Brain microvascular endothelial cell (primary cell): ENCODE results near the gene SH3BGRL3.
A peak's percentile ranks its signal among the peaks of the same experiment; 100 is the strongest.
"Not testable (repeated sequence)": the region's sequence is repeated elsewhere in the genome, so short reads cannot be mapped to it uniquely, and the experiment has no call there.

Source experiments
- DNase-seq: peaks from one replicate; pipeline ENCODE4 v3.0.0-alpha.2; 2020
- H3K27ac ChIP-seq: fragments of 250-450 bp; sonication (Bioruptor Pico); 2 replicates; pipeline ENCODE4 v1.5.1; 2020; ENCODE audit warnings: mild to moderate bottlenecking, moderate library complexity
- H3K27me3 ChIP-seq: fragments of 250-450 bp; sonication (Bioruptor Pico); replicated peaks from 2 replicates; pipeline ENCODE4 v1.5.1; 2020; ENCODE audit warnings: mild to moderate bottlenecking
- H3K36me3 ChIP-seq: fragments of 250-450 bp; sonication (Bioruptor Pico); replicated peaks from 2 replicates; pipeline ENCODE4 v1.5.1; 2020; ENCODE audit warnings: mild to moderate bottlenecking
- H3K4me3 ChIP-seq: 2 replicates; pipeline ENCODE4 v1.5.1; 2011; ENCODE audit warnings: low read depth, mild to moderate bottlenecking, control low read depth, low read length, moderate library complexity
- in situ Hi-C: cut with HindIII; loops from 2 replicates; pipeline ENCODE4 v1.10.0; 2017; ENCODE audit warnings: low sequenced_read_pairs, low pct_ligation_motif_present
- TF ChIP-seq, protein P1 (sequence below): IDR thresholded peaks from 2 replicates; pipeline ENCODE4 v1.5.1; 2011; ENCODE audit warnings: low read depth, mild to moderate bottlenecking, moderate library complexity, low read length, control low read depth, inconsistent platforms; ENCODE audit errors: missing control alignments

The SH3BGRL3 gene

GRCh38 chr1:26305667-26306289, 25.9 kb downstream of the SH3BGRL3 start:
- Histone ChIP-seq H3K4me3 (peak overlapping the region; percentile 92), H3K27ac (peak overlapping the region; percentile 57), H3K36me3 (no peaks in the 10 kb centered on the region), H3K27me3 (no peaks in the 10 kb centered on the region)
- DNase-seq: no peak
- TF ChIP-seq, protein P1, sequence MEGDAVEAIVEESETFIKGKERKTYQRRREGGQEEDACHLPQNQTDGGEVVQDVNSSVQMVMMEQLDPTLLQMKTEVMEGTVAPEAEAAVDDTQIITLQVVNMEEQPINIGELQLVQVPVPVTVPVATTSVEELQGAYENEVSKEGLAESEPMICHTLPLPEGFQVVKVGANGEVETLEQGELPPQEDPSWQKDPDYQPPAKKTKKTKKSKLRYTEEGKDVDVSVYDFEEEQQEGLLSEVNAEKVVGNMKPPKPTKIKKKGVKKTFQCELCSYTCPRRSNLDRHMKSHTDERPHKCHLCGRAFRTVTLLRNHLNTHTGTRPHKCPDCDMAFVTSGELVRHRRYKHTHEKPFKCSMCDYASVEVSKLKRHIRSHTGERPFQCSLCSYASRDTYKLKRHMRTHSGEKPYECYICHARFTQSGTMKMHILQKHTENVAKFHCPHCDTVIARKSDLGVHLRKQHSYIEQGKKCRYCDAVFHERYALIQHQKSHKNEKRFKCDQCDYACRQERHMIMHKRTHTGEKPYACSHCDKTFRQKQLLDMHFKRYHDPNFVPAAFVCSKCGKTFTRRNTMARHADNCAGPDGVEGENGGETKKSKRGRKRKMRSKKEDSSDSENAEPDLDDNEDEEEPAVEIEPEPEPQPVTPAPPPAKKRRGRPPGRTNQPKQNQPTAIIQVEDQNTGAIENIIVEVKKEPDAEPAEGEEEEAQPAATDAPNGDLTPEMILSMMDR: no peak
- in situ Hi-C loops: no loop called here

DNA sequence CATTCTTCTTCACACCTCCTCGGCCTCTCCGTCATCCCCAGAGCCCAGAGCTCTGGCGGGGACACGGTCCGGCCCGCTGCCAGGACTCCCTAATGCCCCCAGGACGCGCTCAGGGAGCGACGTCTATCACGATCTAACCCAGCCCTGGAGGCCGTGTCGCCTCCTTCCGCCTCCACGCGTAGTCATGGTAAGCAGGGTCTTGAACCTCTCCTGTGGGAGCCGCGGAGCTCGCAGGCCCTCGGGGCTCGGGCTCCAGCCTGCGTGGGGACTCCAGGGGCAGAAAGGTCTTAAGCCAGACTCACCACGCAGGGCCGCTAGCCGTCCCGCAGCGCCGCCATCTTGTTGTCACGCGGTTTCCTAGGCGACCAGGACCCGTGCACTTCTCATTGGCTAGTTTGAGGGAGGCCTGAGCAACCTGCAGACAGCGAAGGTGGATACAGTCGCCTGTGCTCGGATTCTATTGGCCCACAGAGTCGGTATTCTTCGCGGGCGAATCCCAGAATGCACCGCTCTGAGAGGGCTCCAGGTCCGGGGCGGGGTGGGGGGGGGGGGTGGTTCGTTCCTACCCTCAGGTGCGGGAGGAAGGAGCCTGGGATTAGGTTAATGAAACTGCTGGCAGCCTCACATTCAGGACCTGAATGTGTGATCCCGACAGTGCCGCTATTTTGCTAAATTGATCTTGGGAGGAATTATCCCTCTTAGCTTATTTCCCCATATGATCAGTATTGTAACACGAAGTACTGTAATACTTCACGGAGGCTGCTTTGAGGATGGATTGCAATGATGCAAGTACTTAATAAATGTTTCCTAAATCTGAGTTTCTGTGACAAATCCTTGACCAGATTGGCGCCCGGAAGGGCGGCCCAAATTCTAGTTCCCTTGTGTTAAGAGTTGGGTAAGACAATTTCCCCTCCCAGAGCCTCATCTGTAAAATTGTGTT, 26.7 kb downstream of the SH3BGRL3 start, which contains the start of gene UBXN11:
Gene UBXN11 (minus strand): TSS at position 347 of the 940 bp plus-strand sequence. CDS start 3,753 bp downstream, outside the sequence.
- peak; percentile 96 for DNase-seq
- H3K36me3 ChIP-seq: no peaks in the 10 kb centered on the region
- peak within 1 kb of the TSS; percentile 57 for H3K27ac ChIP-seq
- H3K27me3 ChIP-seq: no peaks in the 10 kb centered on the region
- in situ Hi-C loops: no loop called here
- peak within 1 kb of the TSS; percentile 92 for H3K4me3 ChIP-seq
- TF ChIP-seq, protein P1: no peak

GRCh38 chr1:26307363-26307781, 27.5 kb downstream of the SH3BGRL3 start:
- DNase-seq: no peak
- H3K27ac ChIP-seq: no peak overlapping the region
- no peaks in the 10 kb centered on the region for H3K36me3 ChIP-seq
- in situ Hi-C loops: no loop called here
- H3K4me3 ChIP-seq: no peak overlapping the region
- TF ChIP-seq, protein P1: no peak
- no peaks in the 10 kb centered on the region for H3K27me3 ChIP-seq

DNA sequence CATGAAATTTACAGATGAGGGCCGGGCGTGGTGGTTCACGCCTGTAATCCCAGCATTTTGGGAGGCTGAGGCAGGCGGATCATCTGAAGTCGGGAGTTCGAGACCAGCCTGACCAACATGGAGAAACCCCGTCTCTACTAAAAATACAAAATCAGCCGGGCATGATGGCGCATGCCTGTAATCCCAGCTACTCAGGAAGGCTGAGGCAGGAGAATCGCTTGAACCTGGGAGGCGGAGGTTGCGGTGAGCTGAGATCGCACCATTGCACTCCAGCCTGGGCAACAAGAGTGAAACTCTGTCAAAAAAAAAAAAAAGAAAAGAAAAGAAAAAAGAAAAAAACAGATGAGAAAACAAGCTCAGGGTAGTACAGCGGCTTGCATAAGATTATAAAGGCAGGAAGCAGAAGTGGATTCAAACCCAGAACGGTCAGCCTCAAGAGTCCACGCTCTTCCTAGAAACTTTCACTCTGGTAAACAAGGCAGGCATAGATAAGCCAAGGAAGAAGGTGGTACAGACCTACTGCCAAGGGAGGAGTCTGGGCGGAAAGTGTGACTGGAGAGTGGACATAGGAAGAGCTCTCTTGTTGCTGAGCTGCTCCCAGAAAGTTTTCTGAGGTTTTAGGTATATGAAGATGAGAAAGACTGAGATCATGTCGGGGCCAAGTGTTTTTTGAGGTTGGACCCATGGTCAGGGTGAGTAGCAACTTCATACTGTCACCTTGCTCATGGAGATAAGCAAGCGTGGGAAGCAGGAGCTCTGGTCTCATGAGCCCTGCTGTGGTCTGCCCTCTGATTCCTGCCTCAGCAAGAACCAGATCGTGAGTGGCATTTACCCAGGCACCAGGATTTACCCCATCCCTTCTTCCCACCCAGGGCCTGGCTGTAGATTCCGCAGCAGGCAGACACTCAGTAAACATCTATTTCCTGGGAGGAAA, 28.3 kb downstream of the SH3BGRL3 start:
- H3K27ac ChIP-seq, H3K36me3 ChIP-seq, in situ Hi-C loops, DNase-seq, H3K27me3 ChIP-seq, H3K4me3 ChIP-seq: not testable (repeated sequence)

DNA sequence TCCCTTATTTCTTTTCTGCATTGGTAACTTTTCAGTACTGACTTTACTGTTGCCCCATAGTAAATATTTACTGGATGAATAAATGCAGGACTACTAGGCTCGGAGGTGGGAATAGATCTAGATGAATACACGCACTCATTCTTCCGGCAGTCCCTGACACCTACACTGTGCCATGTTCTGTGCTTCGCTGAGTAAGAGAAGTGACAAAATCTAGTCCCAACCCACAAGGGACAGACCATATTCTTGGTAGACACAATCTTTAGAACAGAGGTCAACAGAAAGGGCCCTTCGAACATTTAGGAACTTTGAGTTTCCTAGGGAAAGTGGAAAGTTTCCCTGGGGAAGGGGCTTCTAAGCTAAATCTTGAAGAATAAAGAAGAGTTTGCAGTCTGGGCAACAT, 34.6 kb downstream of the SH3BGRL3 start:
- Histone ChIP-seq H3K27me3 (no peaks in the 10 kb centered on the region), H3K27ac (no peak overlapping the region), H3K4me3 (no peak overlapping the region), H3K36me3 (no peaks in the 10 kb centered on the region)
- no peak for DNase-seq
- TF ChIP-seq, protein P1: no peak
- in situ Hi-C loops: no loop called here
